HEK293 (cell line): ENCODE measurements around the gene CDC42EP1.
A peak's percentile ranks its signal among the peaks of the same experiment; 100 is the strongest.

Experiments used
- HOXA7 ChIP-seq: sonication (generic); formaldehyde crosslinking; IDR thresholded peaks from 2 replicates; pipeline ENCODE4 v1.8.1; 2022; ENCODE audit warnings: missing genetic modification reagents, borderline replicate concordance
- HOXC10 ChIP-seq: sonication (generic); formaldehyde crosslinking; IDR thresholded peaks from 2 replicates; pipeline ENCODE4 v1.8.1; 2023; ENCODE audit warnings: mild to moderate bottlenecking, missing genetic modification reagents
- KLF16 ChIP-seq: fragments of 450-650 bp; formaldehyde crosslinking; IDR thresholded peaks from 2 replicates; pipeline ENCODE4 v1.5.1; 2017; ENCODE audit warnings: missing biosample characterization, missing genetic modification characterization
- MZF1 ChIP-seq: fragments of 450-650 bp; formaldehyde crosslinking; IDR thresholded peaks from 2 replicates; pipeline ENCODE4 v1.5.1; 2017; ENCODE audit warnings: missing biosample characterization, missing genetic modification characterization, borderline replicate concordance
- REPIN1 ChIP-seq: fragments of 450-650 bp; formaldehyde crosslinking; IDR thresholded peaks from 2 replicates; pipeline ENCODE4 v1.5.1; 2017; ENCODE audit warnings: missing biosample characterization, missing genetic modification characterization, low read depth
- TSHZ1 ChIP-seq: fragments of 450-650 bp; formaldehyde crosslinking; IDR thresholded peaks from 2 replicates; pipeline ENCODE4 v1.5.1; 2016; ENCODE audit warnings: missing biosample characterization, missing genetic modification characterization, borderline replicate concordance
- YY2 ChIP-seq: fragments of 450-650 bp; formaldehyde crosslinking; IDR thresholded peaks from 2 replicates; pipeline ENCODE4 v1.5.1; 2016; ENCODE audit warnings: missing biosample characterization, missing genetic modification characterization
- ZBTB21 ChIP-seq: fragments of 450-650 bp; formaldehyde crosslinking; IDR thresholded peaks from 2 replicates; pipeline ENCODE4 v1.5.1; 2017; ENCODE audit warnings: missing biosample characterization, missing genetic modification characterization
- ZFP41 ChIP-seq: fragments of 450-650 bp; formaldehyde crosslinking; IDR thresholded peaks from 2 replicates; pipeline ENCODE4 v1.5.1; 2016; ENCODE audit warnings: missing biosample characterization, missing genetic modification characterization, borderline replicate concordance
- ZNF133 ChIP-seq: fragments of 450-650 bp; formaldehyde crosslinking; IDR thresholded peaks from 2 replicates; pipeline ENCODE4 v1.5.1; 2016; ENCODE audit warnings: missing biosample characterization, missing genetic modification characterization
- ZNF148 ChIP-seq: fragments of 450-650 bp; formaldehyde crosslinking; IDR thresholded peaks from 2 replicates; pipeline ENCODE4 v1.5.0; 2017; ENCODE audit warnings: missing biosample characterization, missing genetic modification characterization, borderline replicate concordance
- ZNF26 ChIP-seq: fragments of 450-650 bp; formaldehyde crosslinking; IDR thresholded peaks from 2 replicates; pipeline ENCODE4 v1.5.1; 2016; ENCODE audit warnings: missing biosample characterization, missing genetic modification characterization
- ZNF311 ChIP-seq: fragments of 450-650 bp; formaldehyde crosslinking; IDR thresholded peaks from 2 replicates; pipeline ENCODE4 v1.5.1; 2017; ENCODE audit warnings: missing biosample characterization, missing genetic modification characterization, borderline replicate concordance
- ZNF416 ChIP-seq: fragments of 450-650 bp; formaldehyde crosslinking; IDR thresholded peaks from 2 replicates; pipeline ENCODE4 v1.5.1; 2016; ENCODE audit warnings: missing biosample characterization, missing genetic modification characterization
- ZNF518A ChIP-seq: fragments of 450-650 bp; formaldehyde crosslinking; conservative IDR thresholded peaks from 2 replicates; pipeline ENCODE4 v1.5.1; 2016; ENCODE audit warnings: low read depth, missing biosample characterization, missing genetic modification characterization
- ZNF544 ChIP-seq: fragments of 450-650 bp; formaldehyde crosslinking; IDR thresholded peaks from 2 replicates; pipeline ENCODE4 v1.5.0; 2017; ENCODE audit warnings: missing biosample characterization, missing genetic modification characterization
- ZNF549 ChIP-seq: fragments of 450-650 bp; IDR thresholded peaks from 2 replicates; pipeline ENCODE4 v1.5.1; 2018; ENCODE audit warnings: missing biosample characterization, missing genetic modification characterization, mild to moderate bottlenecking, inconsistent platforms, moderate library complexity
- ZNF596 ChIP-seq: fragments of 450-650 bp; IDR thresholded peaks from 2 replicates; pipeline ENCODE4 v1.5.0; 2018; ENCODE audit warnings: missing biosample characterization, mild to moderate bottlenecking, missing genetic modification characterization, moderate library complexity
- ZNF610 ChIP-seq: fragments of 450-650 bp; formaldehyde crosslinking; IDR thresholded peaks from 2 replicates; pipeline ENCODE4 v1.5.1; 2016; ENCODE audit warnings: missing biosample characterization, missing genetic modification characterization, borderline replicate concordance
- ZNF621 ChIP-seq: fragments of 450-650 bp; formaldehyde crosslinking; IDR thresholded peaks from 2 replicates; pipeline ENCODE4 v1.5.1; 2017; ENCODE audit warnings: missing biosample characterization, missing genetic modification characterization
- ZNF639 ChIP-seq: fragments of 450-650 bp; formaldehyde crosslinking; IDR thresholded peaks from 2 replicates; pipeline ENCODE4 v1.5.1; 2016; ENCODE audit warnings: missing biosample characterization, missing genetic modification characterization
- ZNF660 ChIP-seq: fragments of 450-650 bp; IDR thresholded peaks from 2 replicates; pipeline ENCODE4 v1.5.1; 2018; ENCODE audit warnings: missing biosample characterization, mild to moderate bottlenecking, missing genetic modification characterization
- ZNF792 ChIP-seq: fragments of 450-650 bp; formaldehyde crosslinking; IDR thresholded peaks from 2 replicates; pipeline ENCODE4 v1.5.1; 2016; ENCODE audit warnings: missing biosample characterization, missing genetic modification characterization
- ZSCAN4 ChIP-seq: fragments of 450-650 bp; formaldehyde crosslinking; IDR thresholded peaks from 2 replicates; pipeline ENCODE4 v1.5.1; 2017; ENCODE audit warnings: missing biosample characterization, missing genetic modification characterization

Gene CDC42EP1

GRCh38 chr22:37518509-37519267 is 41.6 kb upstream of the CDC42EP1 start (continued):
- TF ChIP-seq ZNF148 (no peak), ZNF596 (tag by site-specific recombination) (no peak), ZNF416 (tag by site-specific recombination) (no peak), ZNF311 (tag by site-specific recombination) (no peak), REPIN1 (tag by site-specific recombination) (no peak), ZBTB21 (tag by site-specific recombination) (no peak), ZNF621 (tag by site-specific recombination) (no peak), KLF16 (tag by site-specific recombination) (no peak), ZNF660 (tag by site-specific recombination) (no peak), ZNF518A (tag by site-specific recombination) (no peak), ZNF610 (no peak), MZF1 (tag by site-specific recombination) (no peak), ZNF639 (no peak), ZSCAN4 (tag by site-specific recombination) (no peak), YY2 (tag by site-specific recombination) (peak; percentile 37; the same call in 1 of the 2 replicates), TSHZ1 (no peak), HOXA7 (CRISPR knock-in tag) (no peak), ZFP41 (no peak), HOXC10 (CRISPR knock-in tag) (no peak), ZNF544 (tag by site-specific recombination) (no peak), ZNF792 (tag by site-specific recombination) (peak; percentile 54; the same call in 1 of the 2 replicates), ZNF549 (tag by site-specific recombination) (no peak), ZNF133 (tag by site-specific recombination) (no peak), ZNF26 (tag by site-specific recombination) (no peak)
